NCI-H1930 (cell line): ENCODE data around the gene PTPDC1.

Source experiments
- DNase-seq, 2 experiments: peaks; one replicate each; lab custom pipeline; 2025; lab: John Stamatoyannopoulos, UW

Gene PTPDC1

GRCh38 chr9:94142353-94142752 is 58.1 kb downstream of the PTPDC1 start:
- DNase-seq: no peak

GRCh38 chr9:94144394-94144793 is 60.1 kb downstream of the PTPDC1 start:
- DNase-seq: no peak

GRCh38 chr9:94145640-94146039 is 61.4 kb downstream of the PTPDC1 start:
- no peak for DNase-seq

GRCh38 chr9:94147776-94148175 is 63.5 kb downstream of the PTPDC1 start:
- no peak for DNase-seq

- DNase-seq: no peak
Observed at GRCh38 chr9:94148419-94148818, 64.2 kb downstream of the PTPDC1 start.

GRCh38 chr9:94149696-94150095 is 65.4 kb downstream of the PTPDC1 start:
- DNase-seq: no peak

GRCh38 chr9:94150279-94150828 is 66.1 kb downstream of the PTPDC1 start:
- no peak for DNase-seq

- no peak for DNase-seq
Observed at GRCh38 chr9:94150890-94151650, 66.8 kb downstream of the PTPDC1 start.

GRCh38 chr9:94153905-94154304 is 69.6 kb downstream of the PTPDC1 start:
- no peak for DNase-seq

- DNase-seq: no peak
Observed at GRCh38 chr9:94156348-94157049, 72.2 kb downstream of the PTPDC1 start.

GRCh38 chr9:94157050-94157801 is 73.0 kb downstream of the PTPDC1 start:
- no peak for DNase-seq
